ENCODE measurements around the gene ZC3H18.

DNA sequence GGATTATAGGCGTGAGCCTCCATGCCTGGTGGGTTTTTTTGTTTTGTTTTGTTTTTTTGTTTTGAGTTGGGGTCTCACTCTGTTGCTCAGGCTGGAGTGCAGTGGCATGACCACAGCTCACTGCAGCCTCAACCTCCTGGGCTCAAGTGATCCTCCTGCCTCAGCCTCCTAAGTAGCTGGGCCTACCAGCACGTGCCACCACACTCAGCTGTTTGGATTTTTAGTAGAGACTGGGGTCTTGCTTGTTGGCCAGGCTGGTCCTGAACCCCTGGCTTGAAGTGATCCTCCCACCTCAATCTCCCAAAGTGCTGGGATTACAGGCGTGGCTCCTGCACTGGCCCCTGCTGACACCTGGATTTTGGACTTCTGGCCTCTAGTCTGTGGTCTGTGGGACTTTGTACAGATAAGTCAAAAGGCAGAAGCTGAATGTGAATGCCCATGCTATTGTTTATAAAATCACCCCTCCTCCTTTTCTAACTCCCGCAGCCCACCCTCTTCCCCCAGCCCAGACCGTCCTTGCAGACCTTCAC lies 110.4 kb downstream of the ZC3H18 start:
- TF ChIP-seq, protein P1, sequence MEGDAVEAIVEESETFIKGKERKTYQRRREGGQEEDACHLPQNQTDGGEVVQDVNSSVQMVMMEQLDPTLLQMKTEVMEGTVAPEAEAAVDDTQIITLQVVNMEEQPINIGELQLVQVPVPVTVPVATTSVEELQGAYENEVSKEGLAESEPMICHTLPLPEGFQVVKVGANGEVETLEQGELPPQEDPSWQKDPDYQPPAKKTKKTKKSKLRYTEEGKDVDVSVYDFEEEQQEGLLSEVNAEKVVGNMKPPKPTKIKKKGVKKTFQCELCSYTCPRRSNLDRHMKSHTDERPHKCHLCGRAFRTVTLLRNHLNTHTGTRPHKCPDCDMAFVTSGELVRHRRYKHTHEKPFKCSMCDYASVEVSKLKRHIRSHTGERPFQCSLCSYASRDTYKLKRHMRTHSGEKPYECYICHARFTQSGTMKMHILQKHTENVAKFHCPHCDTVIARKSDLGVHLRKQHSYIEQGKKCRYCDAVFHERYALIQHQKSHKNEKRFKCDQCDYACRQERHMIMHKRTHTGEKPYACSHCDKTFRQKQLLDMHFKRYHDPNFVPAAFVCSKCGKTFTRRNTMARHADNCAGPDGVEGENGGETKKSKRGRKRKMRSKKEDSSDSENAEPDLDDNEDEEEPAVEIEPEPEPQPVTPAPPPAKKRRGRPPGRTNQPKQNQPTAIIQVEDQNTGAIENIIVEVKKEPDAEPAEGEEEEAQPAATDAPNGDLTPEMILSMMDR (conservative IDR thresholded peaks at IDR 0.05; ENCODE audit: low read depth, low read length): no peak
- TF ChIP-seq EZH2 (IDR thresholded peaks at IDR 0.05; ENCODE audit: low read length, unreplicated experiment): no peak
